SK-N-MC (cell line): Measurements from ENCODE around the gene TAPT1.
"Not testable (repeated sequence)": the region's sequence is repeated elsewhere in the genome, so short reads cannot be mapped to it uniquely, and the experiment has no call there.

Experiments used
- DNase-seq: peaks from one replicate; pipeline ENCODE4 v3.0.0-alpha.2; 2011; ENCODE audit warnings: low read depth, low spot score
- H3K27ac ChIP-seq: fragments of 200-600 bp; sonication (generic); 2 replicates; pipeline ENCODE4 v1.5.1; 2016; ENCODE audit warnings: mixed run types
- H3K36me3 ChIP-seq: fragments of 200-600 bp; sonication (generic); 2 replicates; pipeline ENCODE4 v1.6.1; 2017; ENCODE audit warnings: antibody characterized with exemption, low read length, mixed read lengths; ENCODE audit not compliant: insufficient read depth
- H3K4me3 ChIP-seq: fragments of 200-600 bp; sonication (generic); 2 replicates; pipeline ENCODE4 v1.5.1; 2016
- H3K9ac ChIP-seq: fragments of 200-600 bp; sonication (generic); 2 replicates; pipeline ENCODE4 v1.8.0; 2017; ENCODE audit warnings: mixed run types, mixed read lengths; ENCODE audit not compliant: insufficient read length
- H3K9me3 ChIP-seq: fragments of 200-600 bp; sonication (generic); 2 replicates; pipeline ENCODE4 v1.6.1; 2017; ENCODE audit warnings: low read depth, mild to moderate bottlenecking, antibody characterized with exemption, low read length, moderate library complexity, mixed read lengths
- EZH2 ChIP-seq: fragments of 200-600 bp; sonication (generic); IDR thresholded peaks from one replicate; pipeline ENCODE4 v1.6.1; 2017; ENCODE audit warnings: antibody characterized with exemption
- FOXP2 ChIP-seq: optimal IDR thresholded peaks from 2 replicates; pipeline ENCODE3; 2011; ENCODE audit warnings: mild to moderate bottlenecking, moderate library complexity; ENCODE audit not compliant: insufficient read depth; ENCODE audit errors: extremely low read length, control extremely low read depth
- POLR2AphosphoS5 ChIP-seq: IDR thresholded peaks from 2 replicates; pipeline ENCODE4 v1.6.1; 2012; ENCODE audit warnings: mild to moderate bottlenecking, low read depth, low read length, borderline replicate concordance

TAPT1 gene

GRCh38 chr4:16225863-16226815 is at the start of gene TAPT1:
Gene TAPT1, minus strand, starts transcription at chr4:16226471. Its CDS starts 14 bp downstream, at chr4:16226457.
- Histone ChIP-seq H3K27ac (peak within 1 kb of the TSS; percentile 62), H3K9me3 (no peaks in the 10 kb centered on the region), H3K4me3 (peak within 1 kb of the TSS; percentile 89), H3K9ac (peak within 1 kb of the TSS; percentile 88), H3K36me3 (no peaks in the 10 kb centered on the region)
- no peak for TF ChIP-seq EZH2
- no peak for TF ChIP-seq POLR2AphosphoS5
- TF ChIP-seq FOXP2, result no peak
- DNase-seq, result no peak

DNA sequence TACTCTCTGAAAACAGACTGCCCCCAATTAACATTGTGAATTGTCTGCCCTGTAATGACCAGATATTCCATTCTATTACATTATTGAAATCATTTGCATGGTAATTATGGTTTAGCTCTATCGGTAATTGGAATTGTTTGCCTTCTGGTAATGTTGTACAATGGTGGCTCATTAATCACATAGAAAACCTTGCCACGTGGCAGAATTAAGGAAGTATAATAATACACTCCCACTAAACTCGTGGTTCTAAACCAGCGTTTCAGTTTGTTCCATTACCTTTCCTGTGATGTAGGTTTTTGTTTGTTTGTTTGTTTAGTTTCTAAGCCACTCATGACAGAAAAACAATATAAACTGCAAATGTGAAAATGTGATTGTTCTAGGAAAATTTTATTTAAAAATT is 45.1 kb upstream of the TAPT1 start:
- TF ChIP-seq POLR2AphosphoS5 (no peak), FOXP2 (no peak), EZH2 (no peak)
- no peak for DNase-seq
- Histone ChIP-seq H3K36me3 (no peaks in the 10 kb centered on the region), H3K9me3 (no peaks in the 10 kb centered on the region), H3K4me3 (no peak overlapping the region), H3K9ac (no peak overlapping the region), H3K27ac (no peak overlapping the region)

GRCh38 chr4:16270454-16271328 is 44.4 kb upstream of the TAPT1 start:
- Histone ChIP-seq H3K27ac (peak overlapping the region; percentile 75), H3K9ac (no peak overlapping the region), H3K9me3 (no peaks in the 10 kb centered on the region), H3K4me3 (peak overlapping the region; percentile 52), H3K36me3 (no peaks in the 10 kb centered on the region)
- TF ChIP-seq FOXP2 (no peak), POLR2AphosphoS5 (no peak), EZH2 (no peak)
- DNase-seq, result no peak

DNA sequence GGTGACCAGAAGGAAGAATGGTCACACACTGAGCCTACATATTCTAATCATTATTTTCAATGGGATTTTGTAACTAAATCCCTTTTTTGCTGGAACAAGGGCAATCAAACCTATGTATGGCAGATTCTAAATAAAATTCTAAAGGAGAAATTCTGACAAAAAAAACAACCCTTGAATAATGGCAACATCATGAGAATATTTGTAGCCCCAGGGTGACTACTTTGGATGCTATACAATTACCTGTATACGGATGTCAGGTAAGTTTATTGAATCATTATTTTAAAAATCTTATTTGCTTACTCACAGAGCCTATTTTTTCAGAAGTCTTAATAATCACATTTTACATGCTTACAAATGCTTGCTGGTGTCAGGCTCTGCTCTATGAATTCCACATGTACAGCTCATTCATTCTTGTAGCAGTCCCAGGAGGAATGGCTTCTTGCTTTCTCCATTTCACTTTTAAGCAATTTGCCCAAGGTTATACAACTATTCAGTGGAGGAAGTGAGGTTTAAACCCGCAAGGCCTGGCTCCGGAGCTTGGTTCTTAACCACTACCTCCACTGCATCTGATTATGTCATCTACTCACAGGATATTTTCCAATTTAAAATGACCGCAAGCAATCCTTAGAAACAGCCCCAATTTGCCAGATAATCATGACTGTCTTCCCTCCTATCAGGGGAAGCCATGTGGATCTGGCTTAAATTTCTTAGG is 43.6 kb upstream of the TAPT1 start:
- DNase-seq, result peak; percentile 58
- Histone ChIP-seq H3K4me3 (peak overlapping the region; percentile 52), H3K27ac (peak overlapping the region; percentile 75)
- H3K36me3 ChIP-seq, H3K9ac ChIP-seq, H3K9me3 ChIP-seq: not testable (repeated sequence)

GRCh38 chr4:16269240-16269639 is 43.0 kb upstream of the TAPT1 start:
- Histone ChIP-seq H3K36me3 (no peaks in the 10 kb centered on the region), H3K9me3 (no peaks in the 10 kb centered on the region), H3K9ac (no peak overlapping the region), H3K4me3 (no peak overlapping the region), H3K27ac (no peak overlapping the region)
- no peak for DNase-seq
- TF ChIP-seq EZH2 (no peak), POLR2AphosphoS5 (no peak), FOXP2 (no peak)

GRCh38 chr4:16268290-16268689 is 42.0 kb upstream of the TAPT1 start:
- Histone ChIP-seq H3K27ac (no peak overlapping the region), H3K4me3 (no peak overlapping the region), H3K36me3 (no peaks in the 10 kb centered on the region), H3K9me3 (no peaks in the 10 kb centered on the region), H3K9ac (no peak overlapping the region)
- no peak for TF ChIP-seq FOXP2
- TF ChIP-seq POLR2AphosphoS5, result no peak
- TF ChIP-seq EZH2, result no peak
- no peak for DNase-seq

DNA sequence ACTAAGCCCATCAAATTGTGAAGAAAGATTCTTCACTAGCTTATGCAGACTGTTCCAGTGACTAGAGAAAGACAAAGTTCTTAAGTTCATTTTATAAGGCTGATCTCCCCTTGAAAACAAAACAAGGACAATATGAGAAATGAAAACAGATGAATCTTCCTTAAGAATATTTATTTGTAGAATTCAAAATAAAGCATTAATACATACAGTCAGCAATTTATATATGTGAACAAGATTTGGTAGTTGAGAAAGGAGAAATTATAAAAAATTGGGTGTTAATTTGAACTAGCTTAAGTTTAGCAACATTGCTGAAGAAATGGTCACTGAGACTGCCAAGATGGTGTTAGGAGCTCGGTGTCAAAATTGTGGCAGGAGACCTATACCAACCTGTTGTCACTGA is 41.4 kb upstream of the TAPT1 start:
- H3K4me3 ChIP-seq, result no peak overlapping the region
- no peak for TF ChIP-seq EZH2
- TF ChIP-seq FOXP2, result no peak
- no peak for TF ChIP-seq POLR2AphosphoS5
- no peak overlapping the region for H3K9ac ChIP-seq
- H3K36me3 ChIP-seq, result no peaks in the 10 kb centered on the region
- no peak overlapping the region for H3K27ac ChIP-seq
- no peaks in the 10 kb centered on the region for H3K9me3 ChIP-seq
- no peak for DNase-seq

GRCh38 chr4:16265820-16266219 is 39.5 kb upstream of the TAPT1 start:
- no peak overlapping the region for H3K9ac ChIP-seq
- no peak overlapping the region for H3K4me3 ChIP-seq
- no peaks in the 10 kb centered on the region for H3K36me3 ChIP-seq
- H3K27ac ChIP-seq, result no peak overlapping the region
- TF ChIP-seq POLR2AphosphoS5 (no peak), EZH2 (no peak), FOXP2 (no peak)
- no peaks in the 10 kb centered on the region for H3K9me3 ChIP-seq
- DNase-seq, result no peak
